HL-60 (cell line): ENCODE measurements around the gene TMEM130.

Source experiments
- DNase-seq, 2 experiments: peaks; one replicate each; pipeline ENCODE4 v3.0.0-alpha.2; 2010 to 2020; ENCODE audit warnings: low read depth in 1 of 2, low spot score in 1 of 2
- H3K27ac ChIP-seq: fragments of 250-450 bp; sonication (Bioruptor Pico); replicated peaks from 2 replicates; pipeline ENCODE4 v1.5.1; 2020; ENCODE audit warnings: mild to moderate bottlenecking, moderate library complexity
- H3K27me3 ChIP-seq: fragments of 250-450 bp; sonication (Bioruptor Pico); 2 replicates; pipeline ENCODE4 v1.5.1; 2021; ENCODE audit warnings: mild to moderate bottlenecking, moderate library complexity; ENCODE audit not compliant: insufficient read depth, poor library complexity, severe bottlenecking
- H3K4me3 ChIP-seq: replicated peaks from 2 replicates; pipeline ENCODE4 v1.5.1; 2011; ENCODE audit warnings: mild to moderate bottlenecking, control low read depth, low read length; ENCODE audit not compliant: insufficient read depth
- GABPA ChIP-seq: IDR thresholded peaks from 2 replicates; pipeline ENCODE4 v1.6.1; 2012; ENCODE audit warnings: low read depth
- POLR2AphosphoS5 ChIP-seq: IDR thresholded peaks from 2 replicates; pipeline ENCODE4 v1.6.1; 2012; ENCODE audit warnings: low read depth
- SPI1 ChIP-seq: IDR thresholded peaks from 2 replicates; pipeline ENCODE4 v1.6.1; 2012; ENCODE audit warnings: low read depth, mild to moderate bottlenecking, borderline replicate concordance
- TF ChIP-seq, protein P1 (sequence below): IDR thresholded peaks from one replicate; pipeline ENCODE4 v1.5.1; 2011; ENCODE audit warnings: low read length, control low read depth, inconsistent platforms; ENCODE audit not compliant: insufficient read depth
- TF ChIP-seq, protein P2 (sequence below): IDR thresholded peaks from 2 replicates; pipeline ENCODE4 v1.6.1; 2012; ENCODE audit warnings: low read depth; ENCODE audit not compliant: insufficient replicate concordance

TMEM130 gene

DNA sequence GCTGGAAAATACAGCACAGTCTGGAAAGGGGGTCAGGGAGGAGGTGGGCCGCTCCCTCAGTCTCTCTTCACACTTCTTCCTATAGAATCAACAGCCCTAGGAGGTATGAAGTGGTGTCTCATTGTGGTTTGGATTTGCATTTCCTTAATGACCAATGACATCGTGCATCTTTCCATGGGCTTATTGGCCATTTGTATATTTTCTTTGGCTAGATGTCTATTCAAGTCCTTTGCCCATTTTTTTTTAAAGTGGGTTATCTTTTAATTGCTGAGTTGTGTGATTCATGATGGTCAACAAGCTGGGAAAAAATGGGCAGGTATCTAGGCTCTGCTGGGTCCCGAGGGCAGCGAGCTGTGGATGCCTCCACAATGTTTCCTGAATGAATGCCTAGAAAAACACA lies 29.1 kb downstream of the TMEM130 start:
- H3K4me3 ChIP-seq: no peak overlapping the region
- DNase-seq: no peak
- no peak overlapping the region for H3K27ac ChIP-seq
- TF ChIP-seq POLR2AphosphoS5: no peak
- TF ChIP-seq, protein P1, sequence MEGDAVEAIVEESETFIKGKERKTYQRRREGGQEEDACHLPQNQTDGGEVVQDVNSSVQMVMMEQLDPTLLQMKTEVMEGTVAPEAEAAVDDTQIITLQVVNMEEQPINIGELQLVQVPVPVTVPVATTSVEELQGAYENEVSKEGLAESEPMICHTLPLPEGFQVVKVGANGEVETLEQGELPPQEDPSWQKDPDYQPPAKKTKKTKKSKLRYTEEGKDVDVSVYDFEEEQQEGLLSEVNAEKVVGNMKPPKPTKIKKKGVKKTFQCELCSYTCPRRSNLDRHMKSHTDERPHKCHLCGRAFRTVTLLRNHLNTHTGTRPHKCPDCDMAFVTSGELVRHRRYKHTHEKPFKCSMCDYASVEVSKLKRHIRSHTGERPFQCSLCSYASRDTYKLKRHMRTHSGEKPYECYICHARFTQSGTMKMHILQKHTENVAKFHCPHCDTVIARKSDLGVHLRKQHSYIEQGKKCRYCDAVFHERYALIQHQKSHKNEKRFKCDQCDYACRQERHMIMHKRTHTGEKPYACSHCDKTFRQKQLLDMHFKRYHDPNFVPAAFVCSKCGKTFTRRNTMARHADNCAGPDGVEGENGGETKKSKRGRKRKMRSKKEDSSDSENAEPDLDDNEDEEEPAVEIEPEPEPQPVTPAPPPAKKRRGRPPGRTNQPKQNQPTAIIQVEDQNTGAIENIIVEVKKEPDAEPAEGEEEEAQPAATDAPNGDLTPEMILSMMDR: no peak
- TF ChIP-seq, protein P2, sequence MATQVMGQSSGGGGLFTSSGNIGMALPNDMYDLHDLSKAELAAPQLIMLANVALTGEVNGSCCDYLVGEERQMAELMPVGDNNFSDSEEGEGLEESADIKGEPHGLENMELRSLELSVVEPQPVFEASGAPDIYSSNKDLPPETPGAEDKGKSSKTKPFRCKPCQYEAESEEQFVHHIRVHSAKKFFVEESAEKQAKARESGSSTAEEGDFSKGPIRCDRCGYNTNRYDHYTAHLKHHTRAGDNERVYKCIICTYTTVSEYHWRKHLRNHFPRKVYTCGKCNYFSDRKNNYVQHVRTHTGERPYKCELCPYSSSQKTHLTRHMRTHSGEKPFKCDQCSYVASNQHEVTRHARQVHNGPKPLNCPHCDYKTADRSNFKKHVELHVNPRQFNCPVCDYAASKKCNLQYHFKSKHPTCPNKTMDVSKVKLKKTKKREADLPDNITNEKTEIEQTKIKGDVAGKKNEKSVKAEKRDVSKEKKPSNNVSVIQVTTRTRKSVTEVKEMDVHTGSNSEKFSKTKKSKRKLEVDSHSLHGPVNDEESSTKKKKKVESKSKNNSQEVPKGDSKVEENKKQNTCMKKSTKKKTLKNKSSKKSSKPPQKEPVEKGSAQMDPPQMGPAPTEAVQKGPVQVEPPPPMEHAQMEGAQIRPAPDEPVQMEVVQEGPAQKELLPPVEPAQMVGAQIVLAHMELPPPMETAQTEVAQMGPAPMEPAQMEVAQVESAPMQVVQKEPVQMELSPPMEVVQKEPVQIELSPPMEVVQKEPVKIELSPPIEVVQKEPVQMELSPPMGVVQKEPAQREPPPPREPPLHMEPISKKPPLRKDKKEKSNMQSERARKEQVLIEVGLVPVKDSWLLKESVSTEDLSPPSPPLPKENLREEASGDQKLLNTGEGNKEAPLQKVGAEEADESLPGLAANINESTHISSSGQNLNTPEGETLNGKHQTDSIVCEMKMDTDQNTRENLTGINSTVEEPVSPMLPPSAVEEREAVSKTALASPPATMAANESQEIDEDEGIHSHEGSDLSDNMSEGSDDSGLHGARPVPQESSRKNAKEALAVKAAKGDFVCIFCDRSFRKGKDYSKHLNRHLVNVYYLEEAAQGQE: no peak
- no peak for TF ChIP-seq GABPA
- no peak for TF ChIP-seq SPI1
- no peaks in the 10 kb centered on the region for H3K27me3 ChIP-seq

DNA sequence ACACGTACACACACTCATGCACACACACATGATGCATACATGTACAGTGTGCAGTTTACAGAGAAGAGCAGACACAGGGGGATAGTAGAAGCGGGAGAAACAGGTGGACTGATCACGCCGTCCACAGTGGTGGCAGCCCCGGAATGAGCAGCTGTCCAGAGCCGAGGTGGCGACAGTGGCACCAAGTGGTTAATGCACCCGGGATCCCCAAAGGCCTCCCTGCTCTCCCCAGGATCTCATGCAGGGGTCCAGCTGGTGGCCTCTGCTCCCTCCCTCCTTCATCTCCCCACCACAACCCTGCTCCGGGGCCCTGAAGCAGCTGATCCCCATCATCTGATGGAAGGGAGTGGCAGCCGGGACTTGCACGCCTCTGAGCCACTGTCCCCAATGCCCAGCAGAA lies 29.7 kb downstream of the TMEM130 start:
- DNase-seq: no peak
- Histone ChIP-seq H3K4me3 (no peak overlapping the region), H3K27ac (no peak overlapping the region), H3K27me3 (no peaks in the 10 kb centered on the region)
- TF ChIP-seq POLR2AphosphoS5: no peak
- TF ChIP-seq, protein P2: no peak
- TF ChIP-seq SPI1: no peak
- no peak for TF ChIP-seq GABPA
- TF ChIP-seq, protein P1: no peak

DNA sequence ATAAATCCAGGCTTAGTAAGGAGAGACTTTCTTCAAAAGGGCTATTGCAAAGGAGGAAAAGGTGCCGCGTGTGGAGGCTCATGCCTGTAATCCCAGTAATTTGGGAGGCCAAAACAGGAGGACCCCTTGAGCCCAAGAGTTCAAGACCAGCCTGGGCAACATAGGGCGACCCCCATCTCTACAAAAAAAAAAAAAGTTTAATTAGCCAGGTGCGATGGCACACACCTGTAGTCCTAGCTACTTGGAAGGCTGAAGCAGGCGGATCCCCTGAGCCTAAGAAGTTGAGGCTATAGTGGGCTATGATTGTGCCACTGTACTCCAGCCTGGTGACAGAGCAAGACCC lies 32.2 kb downstream of the TMEM130 start:
- Histone ChIP-seq H3K27ac (no peak overlapping the region), H3K27me3 (no peaks in the 10 kb centered on the region), H3K4me3 (no peak overlapping the region)
- DNase-seq: no peak
- TF ChIP-seq, protein P1: no peak
- TF ChIP-seq SPI1: no peak
- no peak for TF ChIP-seq POLR2AphosphoS5
- TF ChIP-seq GABPA: no peak
- TF ChIP-seq, protein P2: no peak
